Measurements from ENCODE around the gene MAD2L1BP. TPM values are rescaled to one million over a fixed set of nuclear protein-coding genes. Genes with fewer than 3 reads are reported as not detected.
"Not testable (repeated sequence)": the region's sequence is repeated elsewhere in the genome, so short reads cannot be mapped to it uniquely, and the experiment has no call there.

MAD2L1BP gene
- total RNA-seq, 4 donors from 2014 or later = 12.3 to 44.3 (median 17.7) TPM

- no peaks in the 10 kb centered on the region for H3K36me3 ChIP-seq
- H3K27ac ChIP-seq = peak within 1 kb of the TSS; percentile 26 to 81
- peak; percentile 77 to 82 for DNase-seq
- H3K4me1 ChIP-seq = peaks cover 0 to 4% of the 10 kb centered on the region in 2 donors
- H3K4me3 ChIP-seq = peak within 1 kb of the TSS; percentile 45 to 50
- no peaks in the 10 kb centered on the region for H3K27me3 ChIP-seq
- intact Hi-C loops (cut with DNase I; ENCODE audit: low total_unique reads) = no loop called here
- H3K9me3 ChIP-seq = no peaks in the 10 kb centered on the region
- TF ChIP-seq POLR2A (IDR thresholded peaks at IDR 0.05) (no peak), CTCF (IDR thresholded peaks at IDR 0.05) (no peak)
Observed at GRCh38 chr6:43644940-43645612, 9.4 kb downstream of the MAD2L1BP start, which contains the start of gene RSPH9. Gene RSPH9 (plus strand): TSS chr6:43645036. CDS start chr6:43645099, 63 bp downstream.

- H3K27me3 ChIP-seq = no peaks in the 10 kb centered on the region
- no peaks in the 10 kb centered on the region for H3K9me3 ChIP-seq
- H3K27ac ChIP-seq = peak overlapping the region; percentile 26 to 81
- intact Hi-C loops (cut with DNase I; ENCODE audit: low total_unique reads) = no loop called here
- peaks cover 0 to 4% of the 10 kb centered on the region in 2 donors for H3K4me1 ChIP-seq
- no peak for DNase-seq
- TF ChIP-seq POLR2A (IDR thresholded peaks at IDR 0.05) (no peak), CTCF (IDR thresholded peaks at IDR 0.05) (no peak)
- no peaks in the 10 kb centered on the region for H3K36me3 ChIP-seq
- H3K4me3 ChIP-seq = peak overlapping the region; percentile 45 to 50
Observed at GRCh38 chr6:43645613-43645964, 9.9 kb downstream of the MAD2L1BP start.

GRCh38 chr6:43647613-43648012 lies 12.0 kb downstream of the MAD2L1BP start:
- H3K27me3 ChIP-seq = no peaks in the 10 kb centered on the region
- H3K4me3 ChIP-seq = no peak overlapping the region
- H3K27ac ChIP-seq = no peak overlapping the region
- no peaks in the 10 kb centered on the region for H3K9me3 ChIP-seq
- no peak for DNase-seq
- intact Hi-C loops (cut with DNase I; ENCODE audit: low total_unique reads) = no loop called here
- H3K36me3 ChIP-seq = no peaks in the 10 kb centered on the region
- TF ChIP-seq CTCF (IDR thresholded peaks at IDR 0.05) (no peak), POLR2A (IDR thresholded peaks at IDR 0.05) (no peak)
- peaks cover 0 to 4% of the 10 kb centered on the region in 2 donors for H3K4me1 ChIP-seq

GRCh38 chr6:43648248-43648647 lies 12.6 kb downstream of the MAD2L1BP start:
- no peaks in the 10 kb centered on the region for H3K36me3 ChIP-seq
- H3K4me1 ChIP-seq = peaks cover 0 to 4% of the 10 kb centered on the region in 2 donors
- intact Hi-C loops (cut with DNase I; ENCODE audit: low total_unique reads) = no loop called here
- H3K9me3 ChIP-seq = no peaks in the 10 kb centered on the region
- H3K27ac ChIP-seq = no peak overlapping the region
- no peaks in the 10 kb centered on the region for H3K27me3 ChIP-seq
- H3K4me3 ChIP-seq = no peak overlapping the region
- DNase-seq = no peak
- no peak for TF ChIP-seq POLR2A (IDR thresholded peaks at IDR 0.05)
- TF ChIP-seq CTCF (IDR thresholded peaks at IDR 0.05) = no peak

GRCh38 chr6:43652822-43653221 lies 17.2 kb downstream of the MAD2L1BP start:
- H3K27ac ChIP-seq; H3K36me3 ChIP-seq; H3K4me1 ChIP-seq; H3K27me3 ChIP-seq; DNase-seq; intact Hi-C loops (cut with DNase I; ENCODE audit: low total_unique reads); H3K9me3 ChIP-seq; H3K4me3 ChIP-seq: not testable (repeated sequence)
